ENCODE data around the gene ACADM.
A peak's percentile ranks its signal among the peaks of the same experiment; 100 is the strongest.
"Not testable (repeated sequence)": the region's sequence is repeated elsewhere in the genome, so short reads cannot be mapped to it uniquely, and the experiment has no call there.

ACADM gene

GRCh38 chr1:75724472-75725022 is at the start of gene ACADM:
ACADM (plus strand) TSS chr1:75724709; CDS start chr1:75724788, 79 bp downstream.
- peak; percentile 73 for DNase-seq

DNA sequence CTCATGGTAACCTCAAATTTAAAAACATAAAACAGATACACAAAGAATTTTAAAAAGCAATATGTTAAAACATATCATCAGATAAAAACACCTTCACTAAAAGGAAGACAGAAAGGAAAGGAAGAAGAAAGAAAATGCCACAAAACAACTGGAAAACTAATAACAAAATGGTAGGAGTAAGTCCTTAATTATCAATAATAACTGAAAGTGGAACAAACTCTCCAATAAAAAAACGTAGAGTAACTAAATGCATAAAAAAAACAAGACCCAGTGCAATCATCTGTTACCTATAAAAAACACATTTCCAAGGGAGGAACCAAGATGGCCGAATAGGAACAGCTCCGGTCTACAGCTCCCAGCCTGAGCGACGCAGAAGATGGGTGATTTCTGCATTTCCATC is 47.1 kb upstream of the ACADM start:
- DNase-seq, result no peak

DNA sequence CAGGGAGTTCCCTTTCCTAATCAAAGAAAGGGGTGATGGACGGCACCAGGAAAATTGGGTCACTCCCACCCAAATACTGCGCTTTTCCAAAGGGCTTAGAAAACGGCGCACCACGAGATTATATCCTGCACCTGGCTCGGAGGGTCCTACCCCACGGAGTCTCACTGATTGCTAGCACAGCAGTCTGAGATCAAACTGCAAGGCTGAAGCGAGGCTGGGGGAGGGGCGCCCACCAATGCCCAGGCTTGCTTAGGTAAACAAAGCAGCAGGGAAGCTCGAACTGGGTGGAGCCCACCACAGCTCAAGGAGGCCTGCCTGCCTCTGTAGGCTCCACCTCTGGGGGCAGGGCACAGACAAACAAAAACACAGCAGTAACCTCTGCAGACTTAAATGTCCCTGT is 46.5 kb upstream of the ACADM start:
- not testable (repeated sequence) for DNase-seq

DNA sequence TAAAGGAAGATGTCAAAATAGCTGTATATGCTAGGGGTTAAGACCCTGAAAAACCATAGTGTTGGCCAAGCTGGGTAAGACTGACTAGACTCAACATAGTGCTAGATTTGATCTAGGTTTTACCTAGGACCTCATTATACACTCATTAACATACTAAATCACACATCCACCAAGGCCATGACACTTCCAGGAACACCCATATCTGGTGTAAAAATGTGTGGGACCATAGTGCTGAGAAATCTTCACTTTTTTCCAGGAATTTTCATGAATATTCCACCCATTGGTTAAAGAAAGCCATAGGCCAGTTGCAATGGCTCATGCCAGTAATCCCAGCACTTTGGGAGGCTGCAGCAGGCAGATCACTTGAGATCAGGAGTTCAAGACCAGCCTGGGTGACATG is 34.0 kb upstream of the ACADM start:
- no peak for DNase-seq

- no peak for DNase-seq
Observed at GRCh38 chr1:75693551-75693950, 31.0 kb upstream of the ACADM start.

DNA sequence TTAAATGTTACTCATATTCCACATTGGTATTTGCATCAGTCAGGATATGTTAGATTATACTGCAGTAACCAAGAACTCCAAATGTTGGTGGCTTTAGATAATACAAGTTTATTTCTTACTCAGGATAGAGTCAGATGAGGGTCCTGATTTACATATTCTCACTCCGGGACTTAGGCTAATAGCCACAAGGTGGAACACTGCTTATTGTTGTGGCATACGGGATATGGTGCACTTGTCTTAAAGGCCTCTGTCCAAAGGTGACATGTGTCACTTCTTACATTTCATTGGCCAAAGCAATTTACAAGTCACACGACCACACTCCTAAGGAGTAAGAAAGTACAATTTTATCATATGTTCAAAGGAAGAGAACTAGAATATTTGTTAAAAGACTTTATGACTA is 28.5 kb upstream of the ACADM start:
- no peak for DNase-seq

DNA sequence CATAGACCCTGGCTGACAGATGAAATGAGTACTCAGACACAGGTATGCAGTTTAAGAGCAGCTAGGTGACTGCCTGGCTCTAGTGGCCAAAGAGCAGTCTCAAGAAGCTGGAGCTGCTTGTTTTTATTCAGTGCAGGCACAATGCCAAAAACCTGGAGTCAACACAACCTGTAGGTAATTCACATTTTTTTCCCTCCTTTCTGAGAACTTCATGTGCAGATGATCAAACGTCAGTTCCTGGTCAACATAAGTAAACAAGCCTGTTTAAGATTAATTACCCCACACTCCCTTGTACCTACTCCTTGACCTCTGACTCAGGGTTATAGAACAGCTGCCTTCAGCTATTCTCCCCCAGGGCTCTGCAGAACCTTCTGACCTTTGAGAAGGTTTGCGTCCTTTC is 17.3 kb upstream of the ACADM start:
- no peak for DNase-seq

DNA sequence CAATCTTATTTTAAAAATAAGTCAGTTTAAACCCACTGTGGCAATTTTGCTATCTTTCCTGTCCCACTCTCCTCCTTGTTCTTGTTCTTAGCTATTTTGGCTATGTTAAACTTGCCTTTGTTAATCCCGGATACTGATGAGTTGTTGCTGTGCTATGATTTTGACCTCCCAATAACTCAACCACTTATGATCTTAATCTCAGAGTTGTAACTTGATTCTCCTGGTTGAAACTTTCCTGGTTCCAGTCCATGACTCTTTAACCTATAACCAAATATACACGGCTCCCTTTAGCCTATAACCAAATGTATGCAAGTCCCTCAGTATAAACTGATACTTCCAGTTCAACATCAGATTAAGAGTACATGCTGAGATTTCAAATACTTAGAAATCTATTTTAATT is 15.6 kb upstream of the ACADM start:
- no peak for DNase-seq

GRCh38 chr1:75710832-75711231 is 13.7 kb upstream of the ACADM start:
- no peak for DNase-seq

GRCh38 chr1:75711846-75712245 is 12.7 kb upstream of the ACADM start:
- DNase-seq, result no peak

GRCh38 chr1:75712306-75712705 is 12.2 kb upstream of the ACADM start:
- peak; percentile 32 for DNase-seq

DNA sequence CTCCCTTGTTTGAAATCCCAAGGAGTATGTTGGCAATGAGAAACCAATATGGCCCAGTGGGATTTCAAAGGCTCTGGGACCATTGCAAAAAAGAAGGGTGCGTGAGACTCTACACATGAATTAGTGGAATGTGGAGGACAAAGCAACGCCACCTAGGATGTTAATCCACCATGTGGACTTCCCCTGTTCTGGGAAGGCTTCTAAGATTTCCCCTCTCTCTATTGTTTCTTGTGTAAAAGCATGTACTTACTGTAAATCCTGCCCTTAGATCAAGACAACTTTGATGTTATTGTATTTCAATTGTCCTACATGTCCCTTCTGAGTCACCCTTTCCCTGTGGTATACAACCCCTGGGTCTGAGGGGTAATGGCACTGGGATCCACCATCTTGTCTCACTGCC is 4.7 kb upstream of the ACADM start:
- no peak for DNase-seq

DNA sequence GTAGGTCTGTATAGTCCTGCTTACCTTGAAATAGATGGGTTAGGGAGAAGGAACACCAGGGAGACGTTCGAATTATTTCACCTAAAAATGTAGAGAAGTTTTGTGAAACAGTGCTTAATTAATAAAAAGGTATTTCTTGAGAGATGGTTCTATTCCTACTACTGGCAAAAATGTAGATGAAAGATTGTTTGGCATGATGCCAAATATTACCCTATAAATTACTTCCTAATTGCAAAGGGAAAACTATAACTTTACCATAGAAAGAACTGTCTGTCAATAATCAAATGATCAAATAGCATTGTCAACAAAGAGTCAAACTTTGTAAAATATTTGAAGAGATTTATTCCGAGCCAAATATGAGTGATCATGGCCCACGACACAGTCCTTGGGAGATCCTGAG is 4.2 kb upstream of the ACADM start:
- no peak for DNase-seq

GRCh38 chr1:75720820-75721219 is 3.7 kb upstream of the ACADM start:
- DNase-seq, result no peak

DNA sequence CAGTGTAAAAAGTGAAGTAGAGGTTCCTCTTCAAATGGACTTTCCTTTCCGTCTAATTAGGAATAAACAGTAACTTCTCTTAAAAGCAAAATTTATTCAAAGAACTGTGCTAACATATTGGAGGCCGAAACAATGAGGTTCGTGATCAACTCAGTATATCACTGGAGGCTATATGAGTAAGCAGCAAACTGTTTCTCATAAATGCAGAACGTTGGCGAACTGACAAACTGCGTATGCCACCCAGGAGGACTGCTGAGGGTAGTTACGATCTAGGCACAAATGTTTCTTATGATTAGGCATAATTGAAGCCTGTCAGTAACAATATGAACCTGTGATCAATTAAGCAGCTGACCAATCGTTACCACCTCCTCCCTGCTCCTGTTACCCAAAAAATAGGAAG is 2.3 kb upstream of the ACADM start:
- DNase-seq, result not testable (repeated sequence)

DNA sequence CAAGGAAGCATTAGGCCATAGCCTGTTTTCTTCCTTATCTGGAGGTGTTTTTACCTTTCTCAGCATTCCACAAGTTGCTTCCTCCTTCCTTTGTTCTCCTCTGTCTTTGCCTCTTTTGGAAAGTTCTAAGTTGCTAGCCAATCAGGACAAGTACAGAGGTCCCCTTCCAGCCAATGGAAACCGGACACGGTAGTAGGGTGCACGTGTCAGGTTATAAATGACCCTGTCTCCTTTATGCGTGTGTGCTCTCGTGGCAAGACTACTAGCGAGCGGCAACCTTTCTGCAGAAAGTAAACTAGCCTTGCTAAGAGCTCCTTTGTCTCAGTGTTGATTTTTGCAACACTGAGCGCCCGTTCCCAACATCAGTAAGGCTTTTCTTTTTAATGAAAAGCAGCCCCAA is 1.5 kb upstream of the ACADM start:
- DNase-seq, result no peak

- peak; percentile 73 for DNase-seq
Observed at GRCh38 chr1:75723989-75724471, 479 bp upstream of the ACADM start.

DNA sequence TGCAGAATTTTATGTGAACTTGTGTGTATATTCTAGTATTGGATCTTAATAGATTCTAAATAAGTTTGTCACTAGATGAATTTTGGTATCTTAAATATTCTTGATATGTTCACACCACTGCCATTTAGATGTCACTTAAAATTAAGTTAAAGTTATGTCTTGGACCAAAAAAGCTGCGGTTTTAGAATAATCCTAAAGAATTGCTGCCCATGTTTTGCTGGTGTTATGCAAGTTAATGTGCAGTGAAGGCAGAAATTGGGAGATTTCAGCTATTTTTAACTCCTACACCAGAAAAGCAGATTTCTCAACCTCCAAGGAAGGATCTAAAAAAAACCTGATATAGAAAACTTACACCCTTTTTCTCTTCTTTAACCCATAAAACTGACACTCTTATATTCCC is 757 bp downstream of the ACADM start:
- no peak for DNase-seq

DNA sequence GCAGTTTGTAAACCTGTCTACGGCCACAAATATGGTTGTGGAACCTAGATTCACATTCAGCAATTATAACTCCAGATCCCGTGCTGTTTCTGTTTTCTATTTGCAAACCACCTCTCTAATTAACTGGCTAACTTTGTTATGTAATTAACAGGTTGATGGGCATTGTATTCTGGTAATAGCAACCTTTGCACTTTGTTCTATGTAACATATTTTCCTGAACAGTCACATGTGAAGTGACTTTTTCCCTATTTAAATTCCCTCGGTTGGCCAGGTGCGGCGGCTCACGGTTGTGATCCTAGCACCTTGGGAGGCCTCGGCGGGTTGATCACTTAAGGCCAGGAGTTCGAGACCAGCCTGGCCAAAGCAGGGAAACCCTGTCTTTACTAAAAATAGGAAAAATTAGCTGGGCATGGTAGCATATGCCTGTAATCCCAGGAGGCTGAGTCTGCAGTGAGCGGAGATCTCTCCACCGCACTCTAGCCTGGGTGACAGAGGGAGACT is 1.4 kb downstream of the ACADM start:
- no peak for DNase-seq

DNA sequence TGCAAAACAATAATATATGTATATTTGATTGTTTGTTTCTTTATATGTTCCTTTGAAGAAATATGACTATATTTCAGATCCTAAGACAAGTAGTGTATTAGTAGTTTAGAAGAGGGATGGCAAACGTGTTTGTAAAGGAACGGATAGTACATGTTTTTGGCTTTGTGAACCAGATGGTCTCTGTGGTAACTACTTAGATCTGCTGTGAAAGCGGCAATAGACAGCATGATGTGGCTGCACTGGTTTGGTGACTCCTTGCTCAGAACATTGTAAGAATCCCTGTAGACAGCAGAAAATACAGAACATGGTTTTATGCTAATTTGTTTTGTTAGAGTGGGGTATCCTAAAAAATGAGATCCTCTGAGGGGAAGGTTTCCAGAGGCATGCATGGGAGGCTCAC is 3.1 kb downstream of the ACADM start:
- DNase-seq, result no peak

DNA sequence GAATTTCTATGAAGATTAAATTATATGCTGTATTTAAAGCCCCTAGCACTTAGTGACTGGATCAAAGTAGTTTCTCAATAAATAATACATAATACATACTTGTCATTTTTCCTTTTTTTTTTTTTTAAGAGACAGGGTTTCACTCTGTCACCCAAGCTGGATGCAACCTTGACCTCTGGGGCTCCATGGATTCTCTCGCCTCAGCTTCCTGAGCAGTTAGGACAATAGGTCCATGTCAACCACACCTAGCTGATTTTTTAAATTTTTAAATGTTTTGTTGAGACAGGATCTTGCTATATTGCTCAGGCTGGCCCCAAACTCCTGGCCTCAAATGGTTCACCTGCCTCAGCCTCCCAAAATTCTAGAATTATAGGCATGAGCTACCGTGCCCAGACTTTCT is 5.9 kb downstream of the ACADM start:
- DNase-seq, result no peak

DNA sequence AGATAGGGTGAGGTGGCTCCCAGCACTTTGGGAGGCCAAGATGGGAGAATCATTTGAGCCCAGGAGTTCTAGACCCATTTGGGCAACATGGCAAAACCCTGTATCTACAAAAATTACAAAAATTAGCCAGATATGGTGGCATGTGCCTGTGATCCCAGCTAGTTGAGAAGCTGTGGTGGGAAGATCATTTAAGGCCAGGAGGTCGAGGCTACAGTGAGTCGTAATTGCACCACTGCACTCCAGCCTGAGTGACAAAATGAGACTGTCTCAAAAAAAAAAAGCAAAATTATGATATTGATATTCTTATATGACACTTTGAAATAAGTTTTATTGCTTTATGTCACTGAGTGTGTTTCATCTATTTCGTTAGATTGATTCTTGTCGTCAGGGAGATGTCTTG is 7.4 kb downstream of the ACADM start:
- DNase-seq, result no peak

- DNase-seq, result no peak
Observed at GRCh38 chr1:75732703-75733102, 8.2 kb downstream of the ACADM start.

DNA sequence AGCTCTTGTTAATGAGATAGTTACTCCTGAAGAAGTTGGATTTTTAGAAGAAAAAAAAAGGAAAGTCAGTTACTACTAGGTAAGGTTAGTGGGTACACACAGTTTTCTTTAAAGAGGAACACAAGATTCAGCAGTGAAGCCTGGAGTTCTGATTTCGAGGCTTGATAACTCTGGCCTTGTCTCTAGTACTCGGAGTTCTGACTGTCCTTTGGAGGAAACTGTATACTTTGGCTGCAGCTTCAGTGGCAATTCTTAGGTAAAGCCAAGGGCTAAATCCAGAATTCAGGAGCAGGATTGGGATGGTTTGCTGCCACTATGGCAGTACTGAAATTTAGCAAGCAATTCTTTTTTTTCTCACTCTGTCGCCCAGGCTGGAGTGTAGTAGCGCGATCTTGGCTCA is 9.2 kb downstream of the ACADM start:
- no peak for DNase-seq

- DNase-seq, result no peak
Observed at GRCh38 chr1:75736016-75736415, 11.5 kb downstream of the ACADM start.

All from NCI-H446 treated with DMSO at 0.1 percent for 48 hours (cell line).